CD4-positive, alpha-beta T cell (primary cell): ENCODE results near the gene ZNF211. TPM values are rescaled to one million over a fixed set of nuclear protein-coding genes. Genes with fewer than 3 reads are reported as not detected.

Source experiments
- ATAC-seq: fragments of 200-7000 bp; cut with Tn5 transposase; one replicate; pipeline ENCODE4 v1.10.0; 2022; ENCODE audit warnings: mild to moderate bottlenecking; ENCODE audit not compliant: poor library complexity
- CTCF ChIA-PET: fragments of 350-600 bp; sonication (Branson Sonifier 250); formaldehyde crosslinking; loops from one replicate; lab custom pipeline; 2021; ENCODE audit warnings: antibody characterized with exemption, inconsistent platforms; lab: Charles Lee
- POLR2A ChIA-PET: fragments of 350-600 bp; sonication (Branson Sonifier 250); formaldehyde crosslinking; loops from one replicate; lab custom pipeline; 2021; ENCODE audit warnings: antibody characterized with exemption, inconsistent platforms; lab: Charles Lee
- DNase-seq, 14 experiments: peaks; one replicate each; pipeline ENCODE4 v3.0.0-alpha.2; 2013 to 2020; ENCODE audit warnings: mixed read lengths in 2 of 14
- H3K27ac ChIP-seq, 2 donors: one replicate each; pipeline versions ENCODE4 v1.5.1 to v1.7.0; 2013; ENCODE audit warnings: low read length in 2 of 2, low read depth in 1 of 2, mild to moderate bottlenecking in 1 of 2
- H3K27me3 ChIP-seq, 2 experiments: 1 replicate in 1 of 2; 2 replicates in 1 of 2; pipeline versions ENCODE4 v1.6.1 to v1.7.0; 2013; ENCODE audit warnings: low read length in 2 of 2, control low read depth in 1 of 2, mild to moderate bottlenecking in 1 of 2, moderate library complexity in 1 of 2; ENCODE audit not compliant: insufficient read depth in 2 of 2, control insufficient read depth in 1 of 2
- H3K36me3 ChIP-seq: one replicate; pipeline ENCODE4 v1.6.1; 2013; ENCODE audit warnings: low read length, control low read depth; ENCODE audit not compliant: insufficient read depth
- H3K4me1 ChIP-seq: one replicate; pipeline ENCODE4 v1.6.1; 2013; ENCODE audit warnings: low read length, control low read depth; ENCODE audit not compliant: insufficient read depth
- H3K4me3 ChIP-seq: one replicate; pipeline ENCODE4 v1.5.1; 2013; ENCODE audit warnings: mild to moderate bottlenecking, low read length, moderate library complexity
- H3K9me3 ChIP-seq, 2 experiments: 1 replicate in 1 of 2; 2 replicates in 1 of 2; pipeline versions ENCODE4 v1.6.1 to v1.7.0; 2013; ENCODE audit warnings: low read length in 2 of 2, mild to moderate bottlenecking in 2 of 2, control low read depth in 1 of 2, moderate library complexity in 1 of 2; ENCODE audit not compliant: control insufficient read depth in 1 of 2, insufficient read depth in 1 of 2
- H3K27ac Mint-ChIP-seq: one replicate; pipeline ENCODE4 v1.8.0; 2020; ENCODE audit warnings: mixed read lengths
- H3K27me3 Mint-ChIP-seq: one replicate; pipeline ENCODE4 v1.8.0; 2021; ENCODE audit warnings: mixed read lengths
- H3K36me3 Mint-ChIP-seq: one replicate; pipeline ENCODE4 v1.8.0; 2021; ENCODE audit warnings: low read depth, mixed read lengths
- H3K4me1 Mint-ChIP-seq: one replicate; pipeline ENCODE4 v1.8.0; 2021; ENCODE audit warnings: low read depth, mixed read lengths
- H3K4me3 Mint-ChIP-seq: one replicate; pipeline ENCODE4 v1.8.0; 2020; ENCODE audit warnings: mild to moderate bottlenecking, mixed read lengths
- H3K9me3 Mint-ChIP-seq: one replicate; pipeline ENCODE4 v1.8.0; 2020; ENCODE audit warnings: mixed read lengths
- CTCF ChIP-seq: fragments of 200-600 bp; IDR thresholded peaks from one replicate; pipeline ENCODE4 v1.8.0; 2022; ENCODE audit warnings: antibody characterized with exemption, mild to moderate bottlenecking
- intact Hi-C, 2 experiments: fragments of 100-400 bp; cut with DNase I in 1 of 2; cut with micrococcal nuclease in 1 of 2; formaldehyde crosslinking; loops; one replicate each; pipeline versions ENCODE4 v1.15.1 to v1.9.0; 2023 to 2025; cut with DNase I, micrococcal nuclease
- total RNA-seq, 174 experiments: library from RNA in 2 of 174; stranded (reverse) in 2 of 174; gene quantifications; one replicate each; pipeline ENCODE4 v1.2.3 and lab custom pipeline; 2021 to 2026

The ZNF211 gene
- total RNA-seq, 2 experiments from 2014 or later = 29.3 to 30.5 TPM

GRCh38 chr19:57672466-57672865, 39.5 kb downstream of the ZNF211 start:
- no peaks in the 10 kb centered on the region for H3K36me3 Mint-ChIP-seq
- Histone ChIP-seq H3K36me3 (no peaks in the 10 kb centered on the region), H3K4me1 (no peaks in the 10 kb centered on the region), H3K9me3 (peaks cover 0 to 31% of the 10 kb centered on the region in 2 experiments), H3K4me3 (no peak overlapping the region), H3K27ac (no peak overlapping the region), H3K27me3 (peaks cover 7 to 17% of the 10 kb centered on the region in 2 experiments)
- CTCF ChIA-PET = no interaction called here
- intact Hi-C loops = no loop called here
- no peak overlapping the region for H3K27ac Mint-ChIP-seq
- no peak for TF ChIP-seq CTCF
- no peak for DNase-seq
- H3K9me3 Mint-ChIP-seq = peaks cover 10% of the 10 kb centered on the region
- H3K27me3 Mint-ChIP-seq = peaks cover 29% of the 10 kb centered on the region
- POLR2A ChIA-PET = interaction anchor here (0.6 kb wide), 1 partner anchor 74 kb away, joined by 3 read pairs; the partner anchor contains the start of gene ZNF776
- H3K4me1 Mint-ChIP-seq = no peaks in the 10 kb centered on the region
- no peak overlapping the region for H3K4me3 Mint-ChIP-seq
- no peak for ATAC-seq

- Mint-ChIP-seq H3K27me3 (peaks cover 33% of the 10 kb centered on the region), H3K27ac (no peak overlapping the region), H3K4me1 (no peaks in the 10 kb centered on the region), H3K9me3 (peaks cover 13% of the 10 kb centered on the region), H3K4me3 (no peak overlapping the region), H3K36me3 (peaks cover 5% of the 10 kb centered on the region)
- CTCF ChIA-PET = no interaction called here
- ATAC-seq = no peak
- POLR2A ChIA-PET = no interaction called here
- intact Hi-C loops = no loop called here
- Histone ChIP-seq H3K27me3 (peaks cover 11 to 17% of the 10 kb centered on the region in 2 experiments), H3K27ac (no peak overlapping the region), H3K36me3 (no peaks in the 10 kb centered on the region), H3K4me3 (no peak overlapping the region), H3K4me1 (no peaks in the 10 kb centered on the region), H3K9me3 (peaks cover 0 to 29% of the 10 kb centered on the region in 2 experiments)
- TF ChIP-seq CTCF = no peak
- DNase-seq = no peak
Measured at GRCh38 chr19:57675881-57676280, 42.9 kb downstream of the ZNF211 start.

DNA sequence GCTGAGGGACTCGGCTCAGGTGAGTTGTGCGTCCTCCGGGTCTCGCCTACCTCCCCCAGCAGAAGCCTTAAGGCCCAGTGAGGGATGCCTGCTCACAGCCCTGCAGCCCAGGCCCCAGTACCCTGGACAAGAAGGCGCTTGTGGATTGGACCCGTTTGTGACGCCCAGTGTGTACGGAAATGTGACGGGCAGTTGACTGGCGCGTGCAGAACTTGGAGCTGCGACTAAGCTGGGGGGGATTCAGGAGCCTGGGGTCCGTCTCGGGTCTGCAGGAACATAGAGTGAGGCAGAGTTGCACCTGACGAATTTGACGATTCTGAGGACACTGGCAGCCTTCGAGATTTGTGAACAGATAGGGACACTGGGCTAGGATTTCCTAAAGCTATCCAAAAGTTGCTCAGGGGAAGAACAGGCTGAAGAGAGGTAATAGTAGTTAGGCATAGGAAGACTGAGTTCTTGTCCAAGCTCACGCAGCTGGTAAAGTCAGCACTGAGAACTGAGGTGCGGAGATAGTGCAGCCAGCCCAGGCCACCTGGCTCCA, 49.3 kb downstream of the ZNF211 start:
- Histone ChIP-seq H3K9me3 (peaks cover 47 to 66% of the 10 kb centered on the region in 2 experiments), H3K36me3 (peaks cover 41% of the 10 kb centered on the region), H3K27me3 (peaks cover 4 to 8% of the 10 kb centered on the region in 2 experiments), H3K4me1 (peaks cover 26% of the 10 kb centered on the region), H3K4me3 (peak overlapping the region; percentile 81), H3K27ac (peak overlapping the region; percentile 29 to 55)
- intact Hi-C loops = loop anchor here in 1 of 2 experiments (5.0 kb wide), 5 partner anchors 45 to 270 kb away; partner anchors contain the start of genes ZNF17, ZNF211, ZNF256 and ZNF416
- ChIA-PET POLR2A (interaction anchor here (0.6 to 2.0 kb wide), 20 partner anchors 26 to 501 kb away, joined by 3 to 42 read pairs (median 4); partner anchors contain the start of genes ZNF134, ZNF154, ZNF274 and ZNF417), CTCF (interaction anchor here (0.7 to 1.5 kb wide), 5 partner anchors 12 to 469 kb away, joined by 3 to 8 read pairs (median 3); partner anchors contain the start of genes ZNF211, ZNF329, ZNF548 and ZNF671)
- peak overlapping the region; percentile 98 for H3K4me3 Mint-ChIP-seq
- TF ChIP-seq CTCF = no peak
- ATAC-seq (no peak), DNase-seq (no peak)
- H3K27me3 Mint-ChIP-seq = peaks cover 14% of the 10 kb centered on the region
- peak overlapping the region; percentile 93 for H3K27ac Mint-ChIP-seq
- peaks cover 66% of the 10 kb centered on the region for H3K36me3 Mint-ChIP-seq
- H3K9me3 Mint-ChIP-seq = peaks cover 40% of the 10 kb centered on the region
- H3K4me1 Mint-ChIP-seq = peaks cover 43% of the 10 kb centered on the region
